Panc1 (cell line): Measurements from ENCODE around the gene OVAAL. TPM values are rescaled to one million over a fixed set of nuclear protein-coding genes. Genes with fewer than 3 reads are reported as not detected.

Experiments
- ATAC-seq: fragments of 200-7000 bp; cut with Tn5 transposase; 2 replicates; pipeline ENCODE4 v1.9.1; 2020; ENCODE audit warnings: mild to moderate bottlenecking, moderate library complexity
- BruUV-seq: library from RNA; stranded (reverse); fragments of 400-500 nt; replicated peaks from 2 replicates; lab custom pipeline; 2021; lab: Mats Ljungman, UMichigan
- CTCF ChIA-PET: fragments of 300-600 bp; sonication (Branson Sonifier 250); formaldehyde crosslinking; loops from one replicate; lab custom pipeline; 2022; ENCODE audit warnings: antibody characterized with exemption; lab: Charles Lee
- POLR2A ChIA-PET: fragments of 300-600 bp; sonication (Branson Sonifier 250); formaldehyde crosslinking; loops from one replicate; lab custom pipeline; 2022; ENCODE audit warnings: antibody characterized with exemption; lab: Charles Lee
- DNase-seq: peaks from one replicate; pipeline ENCODE4 v3.0.0-alpha.2; 2010; ENCODE audit warnings: low read depth, low spot score
- H3K27ac ChIP-seq: 2 replicates; pipeline ENCODE4 v1.5.1; 2011; ENCODE audit warnings: mild to moderate bottlenecking, low read length, inconsistent platforms
- H3K27me3 ChIP-seq: fragments of 200-500 bp; sonication (Bioruptor generic); 2 replicates; pipeline ENCODE4 v1.6.0; 2014; ENCODE audit warnings: low read length, inconsistent platforms; ENCODE audit not compliant: control insufficient read depth, insufficient read depth
- H3K36me3 ChIP-seq: fragments of 200-500 bp; sonication (Bioruptor generic); 2 replicates; pipeline ENCODE4 v1.5.1; 2014; ENCODE audit warnings: inconsistent platforms, mild to moderate bottlenecking, low read length, moderate library complexity; ENCODE audit not compliant: control insufficient read depth, insufficient read depth
- H3K4me1 ChIP-seq: 2 replicates; pipeline ENCODE4 v1.5.1; 2011; ENCODE audit warnings: inconsistent platforms, mild to moderate bottlenecking, low read length, moderate library complexity; ENCODE audit not compliant: control insufficient read depth, insufficient read depth
- H3K4me3 ChIP-seq, 2 experiments: 2 replicates each; pipeline ENCODE4 v1.5.1; 2011 to 2012; ENCODE audit warnings: low read depth in 2 of 2, low read length in 2 of 2, mild to moderate bottlenecking in 2 of 2, inconsistent platforms in 1 of 2, moderate library complexity in 1 of 2
- H3K9me3 ChIP-seq: fragments of 200-500 bp; sonication (Bioruptor generic); 2 replicates; pipeline ENCODE4 v1.5.1; 2014; ENCODE audit warnings: low read depth, mild to moderate bottlenecking, inconsistent platforms, low read length, moderate library complexity; ENCODE audit not compliant: control insufficient read depth, insufficient read depth
- CTCF ChIP-seq: fragments of 450-650 bp; IDR thresholded peaks from 2 replicates; pipeline ENCODE4 v1.5.1; 2017; ENCODE audit warnings: mild to moderate bottlenecking
- POLR2AphosphoS5 ChIP-seq: IDR thresholded peaks from 2 replicates; pipeline ENCODE4 v1.6.1; 2012; ENCODE audit warnings: mild to moderate bottlenecking, low read depth, low read length, moderate library complexity
- REST ChIP-seq, 2 experiments: IDR thresholded peaks; 2 replicates each; pipeline ENCODE4 v1.6.1; 2011 to 2012; ENCODE audit warnings: low read depth in 2 of 2, control low read depth in 1 of 2, low read length in 1 of 2, mild to moderate bottlenecking in 1 of 2, moderate library complexity in 1 of 2; ENCODE audit not compliant: insufficient read depth in 1 of 2
- SIN3A ChIP-seq: IDR thresholded peaks from 2 replicates; pipeline ENCODE4 v1.6.1; 2012; ENCODE audit warnings: low read depth, mild to moderate bottlenecking, low read length, moderate library complexity, borderline replicate concordance; ENCODE audit not compliant: insufficient read depth
- TCF7L2 ChIP-seq: IDR thresholded peaks from 2 replicates; pipeline ENCODE4 v1.6.1; 2011; ENCODE audit warnings: mild to moderate bottlenecking, low read depth, low read length, inconsistent platforms
- in situ Hi-C: cut with HindIII; loops from 2 replicates; pipeline ENCODE4 v1.10.0; 2016; ENCODE audit warnings: low sequenced_read_pairs, low pct_unique_long_range_greater_than_20kb
- intact Hi-C: fragments of 100-400 bp; cut with micrococcal nuclease; formaldehyde crosslinking; loops from one replicate; pipeline ENCODE4 v1.10.0; 2022; ENCODE audit not compliant: unreplicated experiment
- total RNA-seq: library from RNA; stranded (reverse); gene quantifications from one replicate; pipeline ENCODE4 v1.2.1, GENCODE V29; 2021; ENCODE audit not compliant: unreplicated experiment

The OVAAL gene
- total RNA-seq, 1 experiment from 2014 or later, result not detected

GRCh38 chr1:180586671-180587155 lies 27.9 kb downstream of the OVAAL start:
- ChIA-PET CTCF (no interaction called here), POLR2A (no interaction called here)
- Histone ChIP-seq H3K4me3 (no peak overlapping the region), H3K27me3 (no peaks in the 10 kb centered on the region; the same call in 1 of the 2 replicates), H3K9me3 (no peaks in the 10 kb centered on the region), H3K27ac (no peak overlapping the region), H3K36me3 (no peaks in the 10 kb centered on the region), H3K4me1 (no peaks in the 10 kb centered on the region)
- DNase-seq, result no peak
- no peak for ATAC-seq
- no TSS peak for BruUV-seq
- TF ChIP-seq REST (IDR thresholded peaks at IDR 0.05; ENCODE audit: insufficient read depth in 1 of 2, low read depth in 2 of 2, low read length in 1 of 2) (no peak), POLR2AphosphoS5 (no peak), SIN3A (no peak), CTCF (no peak), TCF7L2 (no peak)
- in situ Hi-C loops (no loop called here), intact Hi-C loops (no loop called here)

- TF ChIP-seq SIN3A (no peak), POLR2AphosphoS5 (no peak), CTCF (no peak), TCF7L2 (no peak), REST (IDR thresholded peaks at IDR 0.05; ENCODE audit: insufficient read depth in 1 of 2, low read depth in 2 of 2, low read length in 1 of 2) (no peak)
- no peak overlapping the region for H3K27ac ChIP-seq
Observed at GRCh38 chr1:180588121-180588520, 29.4 kb downstream of the OVAAL start.

More at GRCh38 chr1:180588121-180588520, 29.4 kb downstream of the OVAAL start:
- BruUV-seq, result no TSS peak
- intact Hi-C loops (no loop called here), in situ Hi-C loops (no loop called here)
- DNase-seq (no peak), ATAC-seq (no peak)
- CTCF ChIA-PET, result no interaction called here
- no peak overlapping the region for H3K4me3 ChIP-seq
- POLR2A ChIA-PET, result no interaction called here
- H3K4me1 ChIP-seq, result no peaks in the 10 kb centered on the region
- no peaks in the 10 kb centered on the region for H3K36me3 ChIP-seq
- H3K27me3 ChIP-seq, result no peaks in the 10 kb centered on the region; the same call in 1 of the 2 replicates
- H3K9me3 ChIP-seq, result no peaks in the 10 kb centered on the region
